Measurements from ENCODE around the gene PPM1M. TPM values are rescaled to one million over a fixed set of nuclear protein-coding genes. Genes with fewer than 3 reads are reported as not detected.

Gene PPM1M
- total and polyA plus RNA-seq, 10 of the 15 experiments (the other 5 are each of a cell fraction or from before 2014, with no cell fraction given), result 7.3 to 24.8 (median 15.8) TPM

- peak; percentile 92 for TF ChIP-seq ATF7 (IDR thresholded peaks at IDR 0.05; ENCODE audit: low read depth)
- TF ChIP-seq, protein P1, sequence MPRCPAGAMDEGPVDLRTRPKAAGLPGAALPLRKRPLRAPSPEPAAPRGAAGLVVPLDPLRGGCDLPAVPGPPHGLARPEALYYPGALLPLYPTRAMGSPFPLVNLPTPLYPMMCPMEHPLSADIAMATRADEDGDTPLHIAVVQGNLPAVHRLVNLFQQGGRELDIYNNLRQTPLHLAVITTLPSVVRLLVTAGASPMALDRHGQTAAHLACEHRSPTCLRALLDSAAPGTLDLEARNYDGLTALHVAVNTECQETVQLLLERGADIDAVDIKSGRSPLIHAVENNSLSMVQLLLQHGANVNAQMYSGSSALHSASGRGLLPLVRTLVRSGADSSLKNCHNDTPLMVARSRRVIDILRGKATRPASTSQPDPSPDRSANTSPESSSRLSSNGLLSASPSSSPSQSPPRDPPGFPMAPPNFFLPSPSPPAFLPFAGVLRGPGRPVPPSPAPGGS (IDR thresholded peaks at IDR 0.05; ENCODE audit: borderline replicate concordance, insufficient read depth, low read depth, low read length, poor library complexity, severe bottlenecking), result peak; percentile 95
- no peak for TF ChIP-seq RB1 (IDR thresholded peaks at IDR 0.05; ENCODE audit: borderline replicate concordance)
- peak; percentile 51 to 57; a peak in 3 of 4 replicates for TF ChIP-seq BHLHE40 (IDR thresholded peaks at IDR 0.05; ENCODE audit: borderline replicate concordance in 1 of 2, low read depth in 2 of 2, low read length in 1 of 2)
- TF ChIP-seq, protein P2, sequence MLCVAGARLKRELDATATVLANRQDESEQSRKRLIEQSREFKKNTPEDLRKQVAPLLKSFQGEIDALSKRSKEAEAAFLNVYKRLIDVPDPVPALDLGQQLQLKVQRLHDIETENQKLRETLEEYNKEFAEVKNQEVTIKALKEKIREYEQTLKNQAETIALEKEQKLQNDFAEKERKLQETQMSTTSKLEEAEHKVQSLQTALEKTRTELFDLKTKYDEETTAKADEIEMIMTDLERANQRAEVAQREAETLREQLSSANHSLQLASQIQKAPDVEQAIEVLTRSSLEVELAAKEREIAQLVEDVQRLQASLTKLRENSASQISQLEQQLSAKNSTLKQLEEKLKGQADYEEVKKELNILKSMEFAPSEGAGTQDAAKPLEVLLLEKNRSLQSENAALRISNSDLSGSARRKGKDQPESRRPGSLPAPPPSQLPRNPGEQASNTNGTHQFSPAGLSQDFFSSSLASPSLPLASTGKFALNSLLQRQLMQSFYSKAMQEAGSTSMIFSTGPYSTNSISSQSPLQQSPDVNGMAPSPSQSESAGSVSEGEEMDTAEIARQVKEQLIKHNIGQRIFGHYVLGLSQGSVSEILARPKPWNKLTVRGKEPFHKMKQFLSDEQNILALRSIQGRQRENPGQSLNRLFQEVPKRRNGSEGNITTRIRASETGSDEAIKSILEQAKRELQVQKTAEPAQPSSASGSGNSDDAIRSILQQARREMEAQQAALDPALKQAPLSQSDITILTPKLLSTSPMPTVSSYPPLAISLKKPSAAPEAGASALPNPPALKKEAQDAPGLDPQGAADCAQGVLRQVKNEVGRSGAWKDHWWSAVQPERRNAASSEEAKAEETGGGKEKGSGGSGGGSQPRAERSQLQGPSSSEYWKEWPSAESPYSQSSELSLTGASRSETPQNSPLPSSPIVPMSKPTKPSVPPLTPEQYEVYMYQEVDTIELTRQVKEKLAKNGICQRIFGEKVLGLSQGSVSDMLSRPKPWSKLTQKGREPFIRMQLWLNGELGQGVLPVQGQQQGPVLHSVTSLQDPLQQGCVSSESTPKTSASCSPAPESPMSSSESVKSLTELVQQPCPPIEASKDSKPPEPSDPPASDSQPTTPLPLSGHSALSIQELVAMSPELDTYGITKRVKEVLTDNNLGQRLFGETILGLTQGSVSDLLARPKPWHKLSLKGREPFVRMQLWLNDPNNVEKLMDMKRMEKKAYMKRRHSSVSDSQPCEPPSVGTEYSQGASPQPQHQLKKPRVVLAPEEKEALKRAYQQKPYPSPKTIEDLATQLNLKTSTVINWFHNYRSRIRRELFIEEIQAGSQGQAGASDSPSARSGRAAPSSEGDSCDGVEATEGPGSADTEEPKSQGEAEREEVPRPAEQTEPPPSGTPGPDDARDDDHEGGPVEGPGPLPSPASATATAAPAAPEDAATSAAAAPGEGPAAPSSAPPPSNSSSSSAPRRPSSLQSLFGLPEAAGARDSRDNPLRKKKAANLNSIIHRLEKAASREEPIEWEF (IDR thresholded peaks at IDR 0.05; ENCODE audit: insufficient replicate concordance, low read depth, low read length), result no peak
- TF ChIP-seq IRF3 (IDR thresholded peaks at IDR 0.05), result no peak
- no peak for TF ChIP-seq FOS (IDR thresholded peaks at IDR 0.05; ENCODE audit: borderline replicate concordance, extremely low read depth, insufficient read length)
- TF ChIP-seq RELA (IDR thresholded peaks at IDR 0.05; ENCODE audit: borderline replicate concordance, partially characterized antibody), result no peak
- TF ChIP-seq EP300 (IDR thresholded peaks at IDR 0.05; ENCODE audit: borderline replicate concordance in 1 of 2, control insufficient read depth in 1 of 2, low read depth in 2 of 2, low read length in 2 of 2), result peak; percentile 66 to 86; a peak in 3 of 4 replicates
- no peak for TF ChIP-seq SREBF1 (IDR thresholded peaks at IDR 0.05; ENCODE audit: low read length)
- TF ChIP-seq ZNF274 (IDR thresholded peaks at IDR 0.05; ENCODE audit: insufficient read depth, insufficient read length), result no peak
- no peak for TF ChIP-seq ZNF24 (IDR thresholded peaks at IDR 0.05)
- 0 out of 2 replicates have a peak, but pooled peaks have one; percentile 22 for TF ChIP-seq JUND (IDR thresholded peaks at IDR 0.05; ENCODE audit: low read depth, low read length)
- no peak for TF ChIP-seq ZNF622 (IDR thresholded peaks at IDR 0.05)
- TF ChIP-seq, protein P3, sequence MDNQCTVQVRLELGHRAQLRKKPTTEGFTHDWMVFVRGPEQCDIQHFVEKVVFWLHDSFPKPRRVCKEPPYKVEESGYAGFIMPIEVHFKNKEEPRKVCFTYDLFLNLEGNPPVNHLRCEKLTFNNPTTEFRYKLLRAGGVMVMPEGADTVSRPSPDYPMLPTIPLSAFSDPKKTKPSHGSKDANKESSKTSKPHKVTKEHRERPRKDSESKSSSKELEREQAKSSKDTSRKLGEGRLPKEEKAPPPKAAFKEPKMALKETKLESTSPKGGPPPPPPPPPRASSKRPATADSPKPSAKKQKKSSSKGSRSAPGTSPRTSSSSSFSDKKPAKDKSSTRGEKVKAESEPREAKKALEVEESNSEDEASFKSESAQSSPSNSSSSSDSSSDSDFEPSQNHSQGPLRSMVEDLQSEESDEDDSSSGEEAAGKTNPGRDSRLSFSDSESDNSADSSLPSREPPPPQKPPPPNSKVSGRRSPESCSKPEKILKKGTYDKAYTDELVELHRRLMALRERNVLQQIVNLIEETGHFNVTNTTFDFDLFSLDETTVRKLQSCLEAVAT (IDR thresholded peaks at IDR 0.05), result peak; percentile 81
- TF ChIP-seq NRF1 (conservative IDR thresholded peaks at IDR 0.05; ENCODE audit: low read depth, low read length), result no peak
- no peak for TF ChIP-seq CHD4 (IDR thresholded peaks at IDR 0.05)
These were observed 8.1 kb downstream of the PPM1M start (continued) for GRCh38 chr3:52253314-52254304.
